ENCODE measurements around the gene BEST3. TPM values are rescaled to one million over a fixed set of nuclear protein-coding genes. Genes with fewer than 3 reads are reported as not detected.

Gene BEST3
- total RNA-seq, 1 experiment from 2014 or later, result 0.54 TPM

DNA sequence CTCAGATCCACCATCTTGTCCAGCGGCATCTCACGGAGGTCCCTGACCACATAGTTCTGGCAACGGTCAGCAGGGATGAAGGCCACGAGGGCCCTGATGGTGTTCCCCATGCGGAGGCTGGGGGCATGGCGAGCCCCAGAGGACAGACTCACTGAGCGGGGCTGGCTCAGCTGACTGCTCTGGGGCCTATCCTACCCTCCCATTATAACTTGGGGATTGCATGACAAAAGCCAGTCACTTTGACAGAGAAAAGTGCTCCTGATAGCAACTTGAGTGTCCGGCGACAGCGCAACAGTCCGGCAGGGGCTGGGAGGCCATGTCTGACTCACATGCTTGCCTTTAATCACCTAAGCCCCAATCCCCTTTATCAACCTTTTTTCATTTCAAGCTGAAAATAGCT is 88.4 kb downstream of the BEST3 start, which contains the start of gene LRRC10:
Gene LRRC10, minus strand, starts transcription at position 179 of the 400 bp plus-strand sequence. Its CDS starts 69 bp downstream, at position 110.
- no peaks in the 10 kb centered on the region for H3K9me2 ChIP-seq (ENCODE audit: insufficient read depth)
- H3K9ac ChIP-seq (ENCODE audit: low read length), result no peak within 1 kb of the TSS
- ChIA-PET POLR2A (no interaction called here), RAD21 (ENCODE audit: low non-redundant PET in 1 of 2, low total read pairs in 2 of 2, uncharacterized antibody in 2 of 2, unreplicated experiment in 2 of 2) (no interaction called here), CTCF (no interaction called here)
- no peaks in the 10 kb centered on the region for H4K20me1 ChIP-seq (ENCODE audit: insufficient read depth)
- H2AFZ ChIP-seq (ENCODE audit: low read depth, low read length, poor library complexity, severe bottlenecking), result no peak within 1 kb of the TSS
- no peaks in the 10 kb centered on the region for H3K9me3 ChIP-seq (ENCODE audit: control insufficient read depth in 1 of 2, insufficient read depth in 1 of 2, low read depth in 1 of 2, low read length in 2 of 2)
- H3K27me3 ChIP-seq (ENCODE audit: insufficient read depth, low read length), result peaks cover 22% of the 10 kb centered on the region
- no peak within 1 kb of the TSS for H3K4me2 ChIP-seq (ENCODE audit: low read length)
- no peaks in the 10 kb centered on the region for H3K36me3 ChIP-seq (ENCODE audit: control insufficient read depth in 1 of 2, insufficient read depth in 2 of 2, low read length in 2 of 2)
- intact Hi-C loops (cut with micrococcal nuclease), result no loop called here
- no peak within 1 kb of the TSS for H3K27ac ChIP-seq (ENCODE audit: low read depth, low read length)
- no peak within 1 kb of the TSS for H3K4me3 ChIP-seq (replicated peaks in 1 of 2; ENCODE audit: low read depth in 1 of 2, low read length in 2 of 2)
- DNase-seq (ENCODE audit: low read depth, low spot score) (no peak), ATAC-seq (no peak)
- no peaks in the 10 kb centered on the region for H3K4me1 ChIP-seq (ENCODE audit: control insufficient read depth in 1 of 2, insufficient read depth in 2 of 2, low read length in 2 of 2)
- no peak for TF ChIP-seq POLR2AphosphoS5 (IDR thresholded peaks at IDR 0.05; ENCODE audit: low read depth, low read length)
- TF ChIP-seq CEBPB (IDR thresholded peaks at IDR 0.05; ENCODE audit: low read depth), result no peak
- TF ChIP-seq, protein P1, sequence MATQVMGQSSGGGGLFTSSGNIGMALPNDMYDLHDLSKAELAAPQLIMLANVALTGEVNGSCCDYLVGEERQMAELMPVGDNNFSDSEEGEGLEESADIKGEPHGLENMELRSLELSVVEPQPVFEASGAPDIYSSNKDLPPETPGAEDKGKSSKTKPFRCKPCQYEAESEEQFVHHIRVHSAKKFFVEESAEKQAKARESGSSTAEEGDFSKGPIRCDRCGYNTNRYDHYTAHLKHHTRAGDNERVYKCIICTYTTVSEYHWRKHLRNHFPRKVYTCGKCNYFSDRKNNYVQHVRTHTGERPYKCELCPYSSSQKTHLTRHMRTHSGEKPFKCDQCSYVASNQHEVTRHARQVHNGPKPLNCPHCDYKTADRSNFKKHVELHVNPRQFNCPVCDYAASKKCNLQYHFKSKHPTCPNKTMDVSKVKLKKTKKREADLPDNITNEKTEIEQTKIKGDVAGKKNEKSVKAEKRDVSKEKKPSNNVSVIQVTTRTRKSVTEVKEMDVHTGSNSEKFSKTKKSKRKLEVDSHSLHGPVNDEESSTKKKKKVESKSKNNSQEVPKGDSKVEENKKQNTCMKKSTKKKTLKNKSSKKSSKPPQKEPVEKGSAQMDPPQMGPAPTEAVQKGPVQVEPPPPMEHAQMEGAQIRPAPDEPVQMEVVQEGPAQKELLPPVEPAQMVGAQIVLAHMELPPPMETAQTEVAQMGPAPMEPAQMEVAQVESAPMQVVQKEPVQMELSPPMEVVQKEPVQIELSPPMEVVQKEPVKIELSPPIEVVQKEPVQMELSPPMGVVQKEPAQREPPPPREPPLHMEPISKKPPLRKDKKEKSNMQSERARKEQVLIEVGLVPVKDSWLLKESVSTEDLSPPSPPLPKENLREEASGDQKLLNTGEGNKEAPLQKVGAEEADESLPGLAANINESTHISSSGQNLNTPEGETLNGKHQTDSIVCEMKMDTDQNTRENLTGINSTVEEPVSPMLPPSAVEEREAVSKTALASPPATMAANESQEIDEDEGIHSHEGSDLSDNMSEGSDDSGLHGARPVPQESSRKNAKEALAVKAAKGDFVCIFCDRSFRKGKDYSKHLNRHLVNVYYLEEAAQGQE (IDR thresholded peaks at IDR 0.05; ENCODE audit: low read depth), result no peak
- TF ChIP-seq, protein P2, sequence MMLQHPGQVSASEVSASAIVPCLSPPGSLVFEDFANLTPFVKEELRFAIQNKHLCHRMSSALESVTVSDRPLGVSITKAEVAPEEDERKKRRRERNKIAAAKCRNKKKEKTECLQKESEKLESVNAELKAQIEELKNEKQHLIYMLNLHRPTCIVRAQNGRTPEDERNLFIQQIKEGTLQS (IDR thresholded peaks at IDR 0.05), result no peak
- no peak for TF ChIP-seq CBX3 (IDR thresholded peaks at IDR 0.05; ENCODE audit: low read depth)
- no peak for TF ChIP-seq SIN3A (IDR thresholded peaks at IDR 0.05; ENCODE audit: low read depth)
- no peak for TF ChIP-seq ZFX (IDR thresholded peaks at IDR 0.05)
- TF ChIP-seq, protein P3, sequence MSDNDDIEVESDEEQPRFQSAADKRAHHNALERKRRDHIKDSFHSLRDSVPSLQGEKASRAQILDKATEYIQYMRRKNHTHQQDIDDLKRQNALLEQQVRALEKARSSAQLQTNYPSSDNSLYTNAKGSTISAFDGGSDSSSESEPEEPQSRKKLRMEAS (IDR thresholded peaks at IDR 0.05), result no peak
- TF ChIP-seq, protein P4, sequence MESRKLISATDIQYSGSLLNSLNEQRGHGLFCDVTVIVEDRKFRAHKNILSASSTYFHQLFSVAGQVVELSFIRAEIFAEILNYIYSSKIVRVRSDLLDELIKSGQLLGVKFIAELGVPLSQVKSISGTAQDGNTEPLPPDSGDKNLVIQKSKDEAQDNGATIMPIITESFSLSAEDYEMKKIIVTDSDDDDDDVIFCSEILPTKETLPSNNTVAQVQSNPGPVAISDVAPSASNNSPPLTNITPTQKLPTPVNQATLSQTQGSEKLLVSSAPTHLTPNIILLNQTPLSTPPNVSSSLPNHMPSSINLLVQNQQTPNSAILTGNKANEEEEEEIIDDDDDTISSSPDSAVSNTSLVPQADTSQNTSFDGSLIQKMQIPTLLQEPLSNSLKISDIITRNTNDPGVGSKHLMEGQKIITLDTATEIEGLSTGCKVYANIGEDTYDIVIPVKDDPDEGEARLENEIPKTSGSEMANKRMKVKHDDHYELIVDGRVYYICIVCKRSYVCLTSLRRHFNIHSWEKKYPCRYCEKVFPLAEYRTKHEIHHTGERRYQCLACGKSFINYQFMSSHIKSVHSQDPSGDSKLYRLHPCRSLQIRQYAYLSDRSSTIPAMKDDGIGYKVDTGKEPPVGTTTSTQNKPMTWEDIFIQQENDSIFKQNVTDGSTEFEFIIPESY (IDR thresholded peaks at IDR 0.05; ENCODE audit: extremely low read depth, insufficient replicate concordance, low read length), result no peak
- TF ChIP-seq JUND (IDR thresholded peaks at IDR 0.05), result no peak
- TF ChIP-seq FOSL1 (IDR thresholded peaks at IDR 0.05; ENCODE audit: low read depth), result no peak
- TF ChIP-seq EZH2phosphoT487 (IDR thresholded peaks at IDR 0.05; ENCODE audit: borderline replicate concordance), result no peak
- TF ChIP-seq SP1 (IDR thresholded peaks at IDR 0.05; ENCODE audit: low read depth), result no peak
- TF ChIP-seq ELF1 (IDR thresholded peaks at IDR 0.05; ENCODE audit: borderline replicate concordance, low read depth), result no peak
- TF ChIP-seq, protein P5, sequence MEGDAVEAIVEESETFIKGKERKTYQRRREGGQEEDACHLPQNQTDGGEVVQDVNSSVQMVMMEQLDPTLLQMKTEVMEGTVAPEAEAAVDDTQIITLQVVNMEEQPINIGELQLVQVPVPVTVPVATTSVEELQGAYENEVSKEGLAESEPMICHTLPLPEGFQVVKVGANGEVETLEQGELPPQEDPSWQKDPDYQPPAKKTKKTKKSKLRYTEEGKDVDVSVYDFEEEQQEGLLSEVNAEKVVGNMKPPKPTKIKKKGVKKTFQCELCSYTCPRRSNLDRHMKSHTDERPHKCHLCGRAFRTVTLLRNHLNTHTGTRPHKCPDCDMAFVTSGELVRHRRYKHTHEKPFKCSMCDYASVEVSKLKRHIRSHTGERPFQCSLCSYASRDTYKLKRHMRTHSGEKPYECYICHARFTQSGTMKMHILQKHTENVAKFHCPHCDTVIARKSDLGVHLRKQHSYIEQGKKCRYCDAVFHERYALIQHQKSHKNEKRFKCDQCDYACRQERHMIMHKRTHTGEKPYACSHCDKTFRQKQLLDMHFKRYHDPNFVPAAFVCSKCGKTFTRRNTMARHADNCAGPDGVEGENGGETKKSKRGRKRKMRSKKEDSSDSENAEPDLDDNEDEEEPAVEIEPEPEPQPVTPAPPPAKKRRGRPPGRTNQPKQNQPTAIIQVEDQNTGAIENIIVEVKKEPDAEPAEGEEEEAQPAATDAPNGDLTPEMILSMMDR (IDR thresholded peaks at IDR 0.05 in 2 of 3, conservative IDR thresholded peaks at IDR 0.05 in 1 of 3; ENCODE audit: borderline replicate concordance in 1 of 3, insufficient read depth in 1 of 3, low read depth in 2 of 3, low read length in 2 of 3), result no peak
- TF ChIP-seq EGR1 (IDR thresholded peaks at IDR 0.05; ENCODE audit: low read depth), result no peak
- TF ChIP-seq POLR2A (IDR thresholded peaks at IDR 0.05; ENCODE audit: borderline replicate concordance, extremely low read depth, insufficient read depth, insufficient read length), result no peak
- no peak for TF ChIP-seq ZNF274 (IDR thresholded peaks at IDR 0.05; ENCODE audit: low read depth, low read length)
- no peaks in the 10 kb centered on the region for H3K79me2 ChIP-seq (ENCODE audit: insufficient read depth, low read length)
- BruUV-seq (replicated peaks), result no TSS peak
